GM18511 (cell line): ENCODE results near the gene IMP3.
"Not testable (repeated sequence)": the region's sequence is repeated elsewhere in the genome, so short reads cannot be mapped to it uniquely, and the experiment has no call there.

Experiments
- ATAC-seq: cut with Tn5 transposase; IDR thresholded peaks from one replicate; pipeline ENCODE4 v1.9.1; 2021; ENCODE audit warnings: mild to moderate bottlenecking, moderate library complexity; ENCODE audit not compliant: unreplicated experiment

IMP3 gene

GRCh38 chr15:75639709-75640482, at the start of gene IMP3:
TSS of gene IMP3 (minus strand) at chr15:75640224. CDS start at chr15:75640168, 56 bp downstream.
- ATAC-seq: peak; percentile 91

DNA sequence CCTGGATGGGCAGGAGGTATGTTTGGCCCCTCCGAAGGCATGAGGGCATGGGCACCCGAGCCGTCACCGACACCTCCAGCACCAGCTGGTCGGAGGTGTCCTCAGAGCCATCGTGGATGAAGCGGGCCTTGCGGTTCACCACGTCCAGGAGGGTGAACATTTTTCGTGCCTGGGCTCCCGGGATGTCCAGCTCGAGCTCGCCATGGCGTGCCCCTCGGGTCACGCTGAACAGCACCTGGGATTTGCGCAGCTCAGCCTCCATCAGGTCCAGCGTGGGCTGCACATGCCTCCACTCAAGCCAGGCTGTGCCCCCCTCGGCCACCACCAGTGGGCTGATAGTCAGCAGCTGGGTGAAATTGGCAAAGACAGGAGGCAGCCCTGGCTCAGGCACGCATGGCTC, 49.4 kb upstream of the IMP3 start:
- ATAC-seq: not testable (repeated sequence)

GRCh38 chr15:75688831-75689230, 48.8 kb upstream of the IMP3 start:
- no peak for ATAC-seq

GRCh38 chr15:75688278-75688557, 48.2 kb upstream of the IMP3 start:
- no peak for ATAC-seq

- ATAC-seq: no peak
These were observed 47.7 kb upstream of the IMP3 start for GRCh38 chr15:75687486-75688277.

DNA sequence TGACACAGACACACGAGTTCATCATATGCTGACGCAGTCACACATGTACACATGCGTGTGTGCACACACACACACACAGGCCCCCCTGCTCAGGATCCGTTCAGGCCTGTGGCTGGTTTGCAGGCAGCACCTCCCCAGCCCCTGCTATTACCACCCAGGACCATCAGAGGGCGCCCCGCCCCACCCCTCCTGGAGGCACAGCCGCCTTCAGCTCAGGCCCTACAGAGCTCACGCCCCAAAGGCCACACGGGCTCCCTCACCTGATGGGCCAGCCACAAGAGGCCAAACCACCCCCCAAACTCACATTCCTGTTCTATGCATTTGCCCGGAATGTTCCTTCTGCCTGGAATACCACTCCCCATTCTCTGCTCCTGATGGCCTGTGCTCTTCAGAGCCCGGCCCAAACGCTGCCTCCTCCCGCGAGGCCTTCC, 46.2 kb upstream of the IMP3 start:
- ATAC-seq: not testable (repeated sequence)

GRCh38 chr15:75685195-75685594, 45.2 kb upstream of the IMP3 start:
- ATAC-seq: no peak

DNA sequence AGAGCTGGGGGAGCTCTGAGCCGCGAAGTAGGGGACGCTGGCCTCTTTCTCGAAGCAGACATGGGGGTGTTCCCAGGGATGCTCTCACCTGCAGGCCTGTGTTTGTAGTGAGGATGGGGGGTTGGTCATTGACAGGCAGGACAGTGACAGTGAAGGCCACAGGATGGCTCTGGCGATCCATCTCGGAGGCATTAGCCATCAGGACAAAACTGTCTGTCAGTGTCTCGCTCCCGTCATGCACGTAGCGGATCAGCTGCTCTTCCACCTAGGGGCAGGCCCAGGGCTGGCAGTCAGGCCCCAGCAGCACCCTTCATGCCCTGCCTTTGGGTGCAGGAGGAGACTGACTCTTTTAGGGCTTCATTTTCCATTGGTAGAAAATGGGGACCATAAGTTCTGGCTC, 44.6 kb upstream of the IMP3 start:
- no peak for ATAC-seq

GRCh38 chr15:75683646-75684312, 43.8 kb upstream of the IMP3 start:
- not testable (repeated sequence) for ATAC-seq

DNA sequence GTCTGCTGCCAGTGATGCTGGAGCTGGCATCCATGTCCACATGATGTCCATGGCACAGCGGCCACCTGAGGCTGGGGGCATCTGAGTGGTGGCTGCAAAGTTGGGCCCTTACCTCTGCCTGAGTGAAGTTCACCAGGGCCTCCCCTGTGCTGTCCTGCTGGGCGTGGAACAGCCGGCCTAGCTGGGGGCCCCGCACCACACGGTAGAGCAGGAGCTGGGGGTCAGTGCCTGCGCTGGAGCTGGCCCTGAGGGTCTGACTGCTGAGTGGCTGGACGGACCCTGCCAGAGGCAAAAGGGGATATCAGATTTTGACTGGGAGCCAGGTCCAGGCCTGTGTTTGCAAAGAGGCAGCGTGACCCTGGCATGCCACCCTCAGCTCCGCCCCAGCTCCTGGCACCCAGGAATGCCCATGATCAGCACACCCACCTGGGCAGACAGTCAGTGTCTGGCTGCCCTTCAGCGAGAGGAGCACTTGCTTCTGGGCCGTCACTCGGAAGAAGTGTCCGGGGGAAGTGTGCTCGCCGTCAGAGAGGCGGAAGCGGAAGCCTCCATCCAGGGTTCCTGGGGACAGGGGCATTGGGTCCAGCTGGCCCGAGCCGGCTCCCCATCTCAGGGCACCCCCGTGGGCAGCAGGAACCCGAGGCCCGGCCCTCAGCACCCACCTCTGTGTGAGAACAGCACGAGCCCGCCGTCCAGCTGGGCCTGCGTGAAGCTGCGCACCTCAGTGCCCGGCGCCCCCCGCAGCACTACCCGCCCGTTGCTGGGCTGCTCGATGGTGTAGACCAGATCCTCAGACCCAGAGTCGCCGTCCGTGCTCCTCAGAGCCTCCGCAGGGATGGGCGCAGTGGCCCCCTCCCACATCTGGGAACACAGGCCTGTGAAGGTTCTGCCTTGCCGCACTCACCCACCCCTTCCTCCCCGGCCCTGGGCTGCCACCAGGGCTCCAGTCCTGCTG, 42.4 kb upstream of the IMP3 start:
- ATAC-seq: no peak

GRCh38 chr15:75680007-75680789, 40.2 kb upstream of the IMP3 start:
- ATAC-seq: no peak

GRCh38 chr15:75678324-75678690, 38.3 kb upstream of the IMP3 start:
- ATAC-seq: not testable (repeated sequence)

DNA sequence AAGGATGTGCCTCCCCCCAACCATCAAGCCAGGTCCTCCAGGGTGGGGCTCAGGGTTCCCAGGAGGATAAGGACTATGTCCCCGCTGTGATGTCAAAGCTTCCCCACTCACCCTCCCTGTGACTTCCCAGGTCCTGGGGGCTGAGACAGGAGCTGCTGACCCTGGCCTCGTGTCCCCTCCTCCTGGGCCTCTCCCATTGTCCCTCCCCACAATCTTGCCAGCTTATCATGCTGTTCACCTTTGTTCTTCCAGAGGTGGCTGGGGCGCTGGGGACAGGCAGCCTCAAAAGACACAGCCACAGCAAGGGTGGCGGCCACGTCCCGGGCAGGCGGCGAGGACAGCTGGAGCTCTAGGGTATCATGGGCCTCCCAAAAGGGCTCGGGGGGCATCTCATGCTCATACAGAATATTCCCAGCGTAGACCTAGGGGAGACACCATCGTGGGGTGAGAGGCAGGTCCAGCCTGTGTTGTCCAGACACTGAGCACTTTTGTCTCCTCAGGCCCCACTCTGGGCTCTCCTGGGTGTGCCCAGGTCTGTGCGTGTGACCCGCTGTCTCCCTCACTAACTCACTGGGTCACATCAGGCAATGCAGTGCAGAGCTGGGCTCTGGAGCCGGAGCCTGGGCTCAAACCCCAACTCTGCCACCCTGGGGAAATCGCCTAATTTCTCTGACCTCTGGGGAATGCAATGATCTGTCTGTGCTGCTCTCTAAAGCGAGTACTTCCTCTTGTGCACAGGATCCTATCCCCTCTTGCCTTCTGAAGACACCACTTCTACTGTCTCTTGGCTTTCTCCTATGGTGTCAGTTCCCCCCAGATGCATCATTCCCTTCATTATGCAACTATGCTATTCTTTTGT, 37.7 kb upstream of the IMP3 start:
- no peak for ATAC-seq

DNA sequence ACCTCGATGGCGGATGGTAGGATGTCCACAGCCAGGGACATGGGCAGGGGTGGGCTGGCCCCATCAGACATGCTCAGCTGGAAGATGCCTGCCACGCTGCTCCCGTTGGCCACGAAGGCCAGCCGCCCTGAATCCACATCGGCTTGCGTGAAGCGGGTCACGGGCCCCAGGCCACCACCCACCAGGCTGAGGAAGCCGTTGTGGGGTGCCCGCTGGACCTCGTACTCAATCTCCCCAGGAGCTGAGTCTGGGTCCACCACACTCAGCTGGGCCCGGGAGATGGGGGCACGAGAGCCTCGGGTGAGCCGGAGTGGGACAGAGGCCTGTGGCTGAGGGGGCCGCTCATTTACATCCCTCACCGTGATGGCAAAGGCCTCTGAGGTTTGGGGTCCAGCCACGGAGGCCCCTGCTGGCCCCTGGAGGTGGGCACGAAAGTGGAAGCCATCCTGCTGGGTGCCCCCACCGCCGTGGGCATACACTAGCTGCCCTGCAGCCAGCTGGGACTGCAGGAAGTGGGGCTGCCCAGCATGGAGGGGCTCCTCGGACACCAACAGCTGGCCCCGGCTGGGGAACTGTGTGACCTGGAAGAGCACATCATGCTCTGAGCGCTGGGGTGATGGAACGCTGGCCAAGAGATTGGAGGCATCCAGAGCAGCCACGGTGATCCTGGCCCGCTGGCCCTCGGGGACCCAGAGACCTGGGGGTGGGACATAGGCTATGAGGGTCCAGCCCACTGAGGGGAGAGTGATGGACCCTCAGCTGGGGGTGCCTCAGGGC, 36.9 kb upstream of the IMP3 start:
- no peak for ATAC-seq

GRCh38 chr15:75675579-75676404, 35.8 kb upstream of the IMP3 start:
- ATAC-seq: no peak

GRCh38 chr15:75674366-75674765, 34.3 kb upstream of the IMP3 start:
- ATAC-seq: no peak
